Left colon (tissue), 2 donors: Measurements from ENCODE around the gene CCNY. TPM values are rescaled to one million over a fixed set of nuclear protein-coding genes. Genes with fewer than 3 reads are reported as not detected.
"Not testable (repeated sequence)": the region's sequence is repeated elsewhere in the genome, so short reads cannot be mapped to it uniquely, and the experiment has no call there.

Experiments
- ATAC-seq: fragments of 200-7000 bp; cut with Tn5 transposase; one replicate; pipeline ENCODE4 v1.9.1; 2020; ENCODE audit warnings: mild to moderate bottlenecking, moderate library complexity
- DNase-seq, 2 donors: peaks; one replicate each; pipeline ENCODE4 v3.0.0-alpha.2; 2020
- intact Hi-C, 2 donors: fragments of 100-400 bp; cut with DNase I in 1 of 2; cut with micrococcal nuclease in 1 of 2; formaldehyde crosslinking; loops; one replicate each; pipeline versions ENCODE4 v1.11.2 to v1.14.0; 2022; cut with DNase I, micrococcal nuclease
- total RNA-seq, 2 donors: library from RNA; stranded (reverse); fragmentation: NEBNext Ultra II Directional; extraction: Animal tissue kit (Norgen Biotek cat#: 25700); gene quantifications; one replicate each; pipeline ENCODE4 v1.2.1, GENCODE V29; 2021
- donor health status: DM: no; HTN: no; CAD: no.
- donor health status: DM: yes; HTN: yes; CAD: no.

The CCNY gene
- total RNA-seq, 2 donors from 2014 or later = 51.6 to 78.0 TPM

DNA sequence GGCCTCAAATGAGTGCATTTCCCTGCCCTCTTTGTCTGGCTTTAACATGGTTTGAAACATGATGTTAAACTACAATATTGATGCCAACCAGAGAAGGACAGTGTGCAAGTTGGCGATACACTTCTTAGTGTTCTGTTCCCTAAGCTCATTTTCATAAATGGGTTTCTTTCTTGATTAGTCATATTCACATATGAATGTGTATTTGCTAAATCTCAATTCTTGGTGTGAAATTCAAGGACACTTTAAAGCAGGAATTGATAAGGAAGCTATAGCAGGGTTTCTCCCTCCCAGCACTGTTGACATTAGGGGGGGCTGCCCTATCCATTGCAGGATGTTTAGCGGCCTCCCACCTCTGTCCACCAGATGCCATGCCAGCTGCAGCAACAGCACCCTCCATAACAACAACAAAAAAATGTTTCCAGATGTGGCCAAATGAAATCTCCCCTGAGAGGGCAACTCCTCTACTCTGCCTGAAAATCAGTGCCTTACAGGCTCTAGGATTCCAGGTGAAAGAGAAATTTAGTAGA, 13.1 kb downstream of the CCNY start:
- no peak for DNase-seq
- ATAC-seq = no peak
- intact Hi-C loops = no loop called here

DNA sequence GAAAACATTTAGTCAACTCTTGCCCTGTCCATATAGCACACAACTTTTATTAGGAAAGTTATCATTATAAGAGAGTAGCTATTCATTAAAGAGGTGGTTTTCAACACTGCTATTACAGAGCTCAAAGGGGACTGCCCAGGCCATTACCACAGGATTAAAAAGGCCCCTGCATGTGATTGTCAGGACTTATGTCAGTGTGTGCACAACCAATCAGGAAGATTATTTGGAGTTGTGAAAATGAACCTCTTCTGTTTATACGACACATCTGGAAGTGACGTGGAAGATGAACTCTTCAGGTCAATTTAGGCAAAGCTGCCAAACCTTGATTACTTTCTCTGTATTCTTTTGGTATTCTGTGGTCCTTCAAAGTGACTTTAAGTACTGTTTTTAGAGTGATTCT, 14.7 kb downstream of the CCNY start:
- ATAC-seq (no peak), DNase-seq (no peak)
- intact Hi-C loops = no loop called here

DNA sequence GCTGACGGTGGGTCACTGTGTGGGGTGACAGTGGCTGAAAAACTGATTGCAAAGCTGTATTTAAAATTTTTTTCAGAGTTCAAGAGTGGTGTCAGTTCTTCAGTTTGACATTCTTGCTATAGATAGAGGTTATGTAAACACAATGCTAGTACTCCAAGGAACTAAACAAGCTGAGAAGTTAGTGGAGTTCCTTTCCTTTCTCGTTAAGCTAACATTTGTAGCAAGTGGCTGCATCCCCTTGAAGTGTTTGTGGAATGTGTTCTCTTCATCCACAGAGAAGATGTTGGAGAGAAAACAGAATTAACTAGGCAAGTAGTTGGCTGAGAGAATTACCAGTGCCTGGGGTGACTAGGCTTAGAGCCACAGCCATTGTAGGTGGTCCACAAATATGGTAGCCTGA, 15.8 kb downstream of the CCNY start:
- DNase-seq (no peak), ATAC-seq (no peak)
- intact Hi-C loops = no loop called here

DNA sequence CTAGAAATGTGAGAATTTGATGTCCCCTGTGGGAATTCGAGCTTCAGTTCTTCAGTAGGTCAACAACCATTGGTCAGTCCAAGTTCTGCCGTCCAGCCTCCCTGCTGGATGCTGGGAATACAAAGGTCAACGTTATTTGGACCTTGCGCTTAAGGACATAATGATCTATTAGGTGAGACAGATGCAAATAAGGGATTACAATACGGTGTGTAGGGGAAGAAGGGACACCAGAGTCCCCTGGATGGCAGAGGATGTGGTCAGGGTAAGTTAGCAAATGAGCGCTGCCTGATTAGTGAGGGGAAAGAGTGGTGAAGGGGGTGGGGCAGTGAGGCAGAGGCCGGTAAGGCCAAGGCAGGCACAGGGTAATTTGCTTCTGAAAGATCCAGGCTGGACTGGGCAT, 16.2 kb downstream of the CCNY start:
- no peak for ATAC-seq
- intact Hi-C loops = no loop called here
- DNase-seq = no peak

DNA sequence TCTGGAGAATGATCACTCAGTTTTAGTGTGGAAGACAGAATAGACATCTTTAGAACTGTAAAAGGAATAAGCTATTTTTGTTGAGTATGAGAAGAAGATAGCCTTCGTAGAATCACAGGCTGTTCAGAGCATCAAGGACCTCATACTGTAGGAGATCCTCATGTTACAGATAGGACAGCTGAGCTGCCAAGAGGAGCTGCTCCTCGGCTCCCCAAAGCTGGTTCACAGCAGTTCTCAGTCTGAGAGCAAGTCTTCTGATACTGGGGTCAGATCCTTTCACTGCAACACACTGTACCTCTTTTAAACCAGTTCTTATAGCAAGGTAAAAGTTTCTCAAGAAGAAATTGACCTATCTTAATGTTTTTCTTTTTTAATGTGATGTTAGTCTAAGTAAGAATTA, 17.1 kb downstream of the CCNY start:
- no peak for ATAC-seq
- intact Hi-C loops = no loop called here
- DNase-seq = no peak

DNA sequence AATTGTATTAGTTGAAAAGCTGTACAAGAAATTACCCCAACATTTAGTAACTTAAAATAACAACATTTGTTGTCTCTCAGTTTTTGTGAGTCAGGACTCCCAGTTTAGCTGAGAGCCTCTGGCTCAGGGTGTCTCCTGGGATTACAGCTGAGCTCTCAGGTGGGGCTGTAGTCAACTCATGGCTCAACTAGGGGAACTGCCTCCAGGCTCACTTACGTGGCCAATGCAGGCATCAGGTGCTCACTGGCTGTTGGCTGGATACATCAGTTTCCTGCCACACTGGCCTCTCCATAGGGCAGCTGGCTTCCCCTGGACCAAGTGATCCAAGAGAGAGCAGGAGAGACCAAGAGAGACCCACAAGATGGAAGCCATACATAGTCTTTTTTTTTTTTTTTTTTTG, 17.5 kb downstream of the CCNY start:
- intact Hi-C loops = no loop called here
- DNase-seq (no peak), ATAC-seq (no peak)

DNA sequence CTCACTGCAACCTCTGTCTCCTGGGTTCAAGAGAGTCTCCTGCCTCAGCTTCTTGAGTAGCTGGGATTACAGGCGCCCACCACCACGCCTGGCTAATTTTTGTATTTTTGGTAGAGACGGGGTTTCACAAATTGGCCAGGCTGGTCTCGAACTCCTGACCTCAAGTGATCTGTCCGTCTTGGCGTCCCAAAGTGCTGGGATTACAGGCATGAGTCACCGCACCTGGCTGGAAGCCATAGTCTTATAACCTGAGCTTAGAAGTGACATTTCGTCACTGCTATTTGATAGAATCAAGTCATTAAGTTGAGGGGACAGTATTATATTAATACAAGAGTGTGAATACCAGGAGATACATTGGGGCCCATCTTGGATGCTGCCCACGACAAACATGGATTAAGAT, 17.9 kb downstream of the CCNY start:
- intact Hi-C loops, ATAC-seq, DNase-seq: not testable (repeated sequence)

DNA sequence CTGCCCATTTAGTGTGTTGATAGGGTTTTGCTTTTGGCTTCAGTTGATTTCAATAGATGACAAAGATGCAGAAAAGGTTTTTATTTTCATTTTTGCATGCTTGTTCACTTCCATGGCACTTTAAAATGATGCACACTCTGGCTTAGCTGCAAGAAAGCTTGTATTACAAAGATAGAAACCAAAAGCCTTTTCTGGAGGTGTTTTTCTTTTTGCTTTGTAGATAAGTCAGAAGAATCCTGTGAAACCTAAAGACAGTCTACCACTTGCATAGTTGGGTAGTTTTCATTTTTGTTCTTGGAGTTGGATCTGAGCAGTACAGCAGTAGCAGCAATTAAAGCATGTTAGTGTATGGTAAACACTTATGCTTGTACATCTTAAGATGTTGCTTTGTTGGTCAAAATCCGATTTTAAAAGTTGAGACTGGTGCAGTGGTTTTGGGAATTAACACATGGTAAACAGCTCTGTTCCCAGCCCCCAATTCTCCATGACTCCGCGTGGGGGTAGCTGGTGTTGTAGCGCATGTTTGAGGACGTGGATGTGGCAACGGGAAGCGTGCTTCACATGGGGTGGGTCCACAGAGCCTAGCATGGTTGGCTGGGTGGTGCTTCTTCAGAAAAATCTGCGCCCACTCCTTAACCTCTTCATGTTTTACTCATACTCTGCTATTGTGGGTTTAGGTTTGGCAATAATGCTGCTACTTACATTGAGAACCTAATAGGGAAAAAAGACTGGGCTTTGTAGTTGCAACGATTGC, 19.8 kb downstream of the CCNY start:
- DNase-seq (no peak), ATAC-seq (no peak)
- intact Hi-C loops = no loop called here

DNA sequence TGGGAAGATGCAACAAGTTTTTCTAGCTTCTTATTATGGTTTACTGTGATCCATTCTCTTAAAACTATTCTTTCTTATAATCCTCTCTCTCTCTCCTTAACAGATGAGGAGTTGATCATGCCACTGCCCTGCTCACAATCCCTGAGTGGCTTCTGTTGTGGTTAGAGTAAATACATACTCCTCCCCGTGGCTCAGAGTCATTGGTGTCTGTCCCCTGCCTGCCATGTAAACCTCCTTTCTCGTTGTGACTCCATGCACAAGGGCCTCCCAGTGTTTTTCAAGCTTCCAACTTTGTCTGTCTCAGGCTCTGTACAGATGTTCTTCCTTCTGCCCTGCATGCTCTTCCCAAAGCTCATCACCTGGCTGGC, 20.4 kb downstream of the CCNY start:
- ATAC-seq = no peak
- no peak for DNase-seq
- intact Hi-C loops = no loop called here

DNA sequence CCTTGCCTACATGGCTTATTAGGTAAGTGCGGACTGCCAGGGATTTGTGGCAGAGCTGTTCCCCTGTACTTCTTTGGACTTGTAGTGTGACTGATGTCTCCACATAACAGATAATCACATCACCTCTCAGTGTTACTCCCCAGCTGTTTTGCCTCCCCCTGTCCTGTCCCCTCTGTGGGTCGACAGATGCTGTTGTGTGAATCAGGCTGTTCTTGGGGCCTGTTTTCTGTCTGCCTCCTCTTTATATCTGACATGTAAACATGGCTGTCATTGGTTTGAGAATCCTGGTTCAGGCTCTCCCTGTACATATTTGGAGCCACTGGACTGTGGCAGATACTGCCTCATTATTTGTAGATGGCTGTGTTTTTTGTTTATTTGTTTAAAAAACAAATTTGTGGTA, 22.7 kb downstream of the CCNY start:
- ATAC-seq (no peak), DNase-seq (no peak)
- intact Hi-C loops = no loop called here

DNA sequence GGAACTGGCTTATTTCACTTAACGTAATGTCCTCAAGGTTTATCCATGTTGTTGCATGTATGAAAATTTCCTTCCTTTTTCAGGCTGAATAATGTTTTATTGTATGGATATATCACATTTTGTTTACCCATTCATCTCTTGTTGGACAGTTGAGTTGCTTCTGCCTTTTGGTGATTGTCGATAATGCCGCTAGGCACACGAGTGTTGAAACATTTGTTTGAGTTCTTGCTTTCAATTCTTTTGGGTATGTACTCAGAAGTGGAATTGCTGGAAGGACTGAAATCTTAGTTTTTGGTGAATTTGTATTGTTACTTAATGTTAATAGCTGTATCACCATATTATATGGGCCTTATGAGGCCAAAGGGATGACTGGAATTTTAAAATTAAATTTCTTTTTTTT, 23.6 kb downstream of the CCNY start:
- intact Hi-C loops = no loop called here
- no peak for ATAC-seq
- DNase-seq = no peak

DNA sequence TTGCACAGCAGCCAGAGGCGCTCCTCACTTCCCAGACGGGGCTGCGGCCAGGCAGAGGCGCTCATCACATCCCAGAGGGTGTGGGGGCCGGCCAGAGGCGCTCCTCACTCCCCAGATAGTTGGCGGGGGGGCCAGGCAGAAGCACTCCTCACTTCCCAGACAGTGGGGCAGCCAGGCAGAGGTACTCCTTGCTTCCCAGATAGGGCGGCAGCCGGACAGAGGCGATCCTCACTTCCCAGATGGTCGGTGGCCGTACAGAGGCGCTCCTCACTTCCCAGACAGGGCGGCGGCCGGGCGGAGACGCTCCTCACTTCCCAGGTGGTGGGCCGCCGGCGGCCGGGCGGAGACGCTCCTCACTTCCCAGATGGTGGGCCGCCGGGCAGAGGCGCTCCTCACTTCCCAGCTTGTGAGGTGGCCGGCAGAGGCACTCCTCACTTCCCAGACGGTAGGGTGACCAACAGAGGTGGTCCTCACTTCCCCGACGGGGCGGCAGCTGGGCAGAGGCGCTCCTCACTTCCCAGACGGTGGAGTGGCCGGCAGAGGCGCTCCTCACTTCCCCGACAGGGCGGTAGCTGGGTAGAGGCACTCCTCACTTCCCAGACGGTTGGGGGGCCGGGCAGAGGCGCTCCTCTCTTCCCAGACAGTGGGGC, 26.5 kb downstream of the CCNY start:
- ATAC-seq (no peak), DNase-seq (no peak)
- intact Hi-C loops = no loop called here

DNA sequence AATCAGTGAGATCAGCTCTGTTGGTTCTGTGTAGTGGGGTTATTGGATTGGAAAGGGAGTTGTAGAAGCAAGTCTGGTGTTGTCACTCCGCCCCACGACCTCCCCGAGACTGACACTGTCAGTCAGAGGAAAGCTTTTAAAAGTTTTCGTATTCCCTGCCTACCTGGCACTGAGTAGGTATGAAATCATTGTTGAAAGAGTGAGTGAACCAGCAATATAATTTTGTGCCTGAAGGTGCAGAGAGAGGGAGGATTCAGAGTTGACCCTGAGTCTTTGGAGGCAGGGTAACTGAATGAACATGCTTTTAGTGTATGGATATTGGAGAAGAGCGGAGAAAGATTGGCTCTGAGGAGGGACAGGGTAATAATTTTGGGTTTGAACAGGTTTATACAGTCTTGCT, 27.3 kb downstream of the CCNY start:
- no peak for DNase-seq
- ATAC-seq = no peak
- intact Hi-C loops = no loop called here

DNA sequence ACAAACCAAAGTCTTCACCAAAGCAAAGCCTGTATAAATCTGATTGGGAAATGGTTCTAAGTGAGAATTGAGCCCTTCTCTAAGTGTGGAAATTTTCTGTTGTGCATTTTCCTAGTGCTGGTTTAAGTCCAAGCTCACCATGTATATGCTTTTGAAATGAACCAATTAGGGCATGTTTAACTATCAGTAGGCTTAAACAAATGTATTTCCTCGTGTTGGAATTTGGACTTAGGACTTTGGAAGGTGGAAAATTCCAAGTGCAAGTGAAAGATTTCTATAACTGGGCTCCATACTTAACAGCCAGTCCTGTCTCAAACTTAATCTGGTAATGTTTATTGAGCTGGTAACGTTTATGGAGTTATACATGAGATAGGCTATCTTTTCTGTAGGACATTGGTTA, 28.5 kb downstream of the CCNY start:
- ATAC-seq (peak; percentile 87), DNase-seq (no peak)
- intact Hi-C loops = no loop called here

DNA sequence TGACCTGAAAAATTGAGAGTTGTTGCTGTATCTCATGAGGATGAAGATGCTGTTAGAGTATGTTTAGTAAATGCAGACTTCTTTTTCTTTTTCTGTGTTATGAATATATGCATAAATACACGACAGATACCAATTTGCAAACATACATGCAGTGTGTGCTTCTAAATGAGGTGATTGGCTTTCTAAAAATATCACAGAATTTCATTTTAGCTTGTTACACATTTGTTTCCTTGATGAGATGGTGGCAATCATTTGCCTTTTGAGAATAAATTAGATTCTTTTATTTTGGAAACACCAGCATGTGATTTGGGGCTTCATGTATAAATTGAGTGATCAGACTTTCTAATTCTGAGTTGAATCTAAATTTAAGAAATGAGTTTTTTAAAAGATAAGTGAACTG, 29.7 kb downstream of the CCNY start:
- ATAC-seq = no peak
- no peak for DNase-seq
- intact Hi-C loops = no loop called here

DNA sequence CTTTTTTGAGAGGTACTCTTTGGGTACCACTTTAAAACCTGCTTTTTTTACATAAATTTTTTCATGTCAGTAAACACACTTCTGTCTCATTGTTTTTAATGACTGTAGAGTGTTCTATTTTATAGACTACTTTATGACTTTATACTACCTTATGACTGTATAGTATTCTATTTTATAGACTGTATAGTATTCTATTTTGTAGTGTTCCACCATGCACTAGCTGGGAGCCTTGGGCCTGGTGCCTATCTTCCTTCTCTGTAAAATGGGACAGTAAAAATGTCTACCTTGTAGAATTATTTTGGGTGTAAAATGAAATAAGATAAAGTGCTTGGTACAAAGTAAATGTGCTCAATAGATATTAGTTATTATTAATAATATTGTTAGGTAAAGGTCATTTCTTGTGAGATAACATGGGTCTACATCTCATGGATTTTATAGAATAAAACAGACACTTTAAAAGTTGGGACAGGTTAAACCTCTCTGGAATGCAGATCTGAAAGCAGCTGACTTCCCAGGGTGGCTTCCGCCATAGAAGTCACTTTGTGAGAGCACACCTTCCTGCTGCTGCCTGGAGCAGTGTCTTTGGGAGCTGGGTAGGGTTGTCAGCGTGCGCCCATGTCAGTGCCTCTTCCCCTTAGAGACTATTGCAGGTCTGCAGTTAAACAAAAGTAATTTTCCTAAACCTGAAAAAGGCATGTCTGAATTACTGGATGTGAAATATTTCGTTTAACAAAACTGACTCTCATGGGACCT, 31.0 kb downstream of the CCNY start:
- DNase-seq (no peak), ATAC-seq (peak; percentile 66)
- intact Hi-C loops = no loop called here

DNA sequence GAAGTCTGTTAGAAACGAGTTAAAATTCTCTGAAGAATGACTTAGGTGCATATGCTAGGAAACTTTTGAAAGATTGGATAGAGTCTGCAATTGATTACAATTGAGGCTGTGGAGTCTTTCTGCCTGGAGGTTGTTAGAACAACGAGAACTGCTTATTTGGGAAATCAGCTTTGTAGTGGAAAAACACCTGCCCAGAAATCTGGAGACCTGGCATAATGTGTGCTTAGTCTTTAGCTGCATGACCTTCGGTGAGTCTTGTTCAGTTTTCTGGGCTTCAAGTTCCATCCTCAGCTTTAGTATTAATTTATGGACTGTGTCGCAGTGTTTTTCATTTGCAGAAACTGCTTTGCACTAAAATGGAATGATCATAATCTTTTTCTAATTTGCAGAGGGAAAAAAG, 31.7 kb downstream of the CCNY start:
- no peak for ATAC-seq
- no peak for DNase-seq
- intact Hi-C loops = no loop called here

DNA sequence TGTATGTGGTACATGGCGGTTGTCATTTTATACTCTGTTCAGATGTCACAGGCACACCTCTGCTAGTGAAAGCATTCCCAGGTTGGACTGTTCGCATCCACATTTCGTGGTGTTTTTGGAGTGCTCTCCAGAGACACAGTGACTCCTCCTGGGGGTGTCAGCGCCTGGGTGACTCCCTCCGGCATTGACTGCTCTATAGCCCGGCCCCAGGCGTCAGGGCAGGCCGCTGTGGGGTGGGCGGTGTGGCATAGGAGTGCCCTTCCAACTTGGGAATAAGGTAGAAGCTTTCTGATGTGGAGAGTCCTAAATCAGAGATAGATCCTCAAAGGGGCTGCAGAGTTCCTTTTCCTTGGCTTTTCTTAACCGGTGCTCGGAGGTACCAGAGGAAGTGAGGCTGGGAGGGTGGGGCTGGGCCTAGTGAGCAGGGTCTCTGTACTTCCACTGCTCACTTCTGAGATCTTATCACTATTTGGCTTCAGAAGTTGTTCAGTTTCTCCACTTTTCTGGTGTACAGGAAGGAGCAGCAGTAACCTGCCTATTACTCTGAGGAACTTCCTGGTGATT, 32.3 kb downstream of the CCNY start:
- ATAC-seq = peak; percentile 26
- intact Hi-C loops = no loop called here

DNA sequence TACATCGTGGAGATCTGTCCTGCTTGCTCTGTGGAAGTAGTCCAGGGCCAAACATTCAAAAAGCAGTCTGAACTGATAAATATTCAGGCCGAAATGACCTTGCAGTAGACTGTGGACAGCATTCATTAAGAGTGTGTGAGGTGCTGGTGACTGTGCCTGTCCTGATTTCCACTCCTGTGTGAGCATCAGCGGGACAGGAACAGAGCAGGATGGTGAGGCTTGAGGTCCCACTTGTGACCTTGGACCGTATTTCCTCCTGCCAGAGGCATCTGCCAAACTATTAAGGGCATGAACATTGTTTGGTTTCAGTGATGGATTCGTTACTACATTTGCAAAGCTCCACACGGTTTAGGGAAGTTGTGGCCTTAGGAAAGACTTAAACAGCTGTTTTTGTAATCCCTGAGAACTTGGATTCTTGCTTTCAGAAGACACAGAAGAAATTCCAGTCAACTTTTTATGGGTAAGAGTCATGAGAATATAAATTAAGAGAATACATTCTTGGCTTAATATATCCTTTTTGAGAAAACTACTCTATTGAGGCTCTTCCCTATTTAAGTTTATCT, 32.8 kb downstream of the CCNY start:
- peak; percentile 2 for ATAC-seq
- DNase-seq = no peak
- intact Hi-C loops = no loop called here

More for the DNA sequence above, 32.3 kb downstream of the CCNY start:
- no peak for DNase-seq
